Kidney epithelial cell (primary cell): ENCODE data around the gene NCAPD2. TPM values are rescaled to one million over a fixed set of nuclear protein-coding genes. Genes with fewer than 3 reads are reported as not detected.
A peak's percentile ranks its signal among the peaks of the same experiment; 100 is the strongest.
"Not testable (repeated sequence)": the region's sequence is repeated elsewhere in the genome, so short reads cannot be mapped to it uniquely, and the experiment has no call there.

ENCODE experiments used
- DNase-seq: peaks from one replicate; pipeline ENCODE4 v3.0.0-alpha.2; 2010; ENCODE audit warnings: low read depth
- H3K27me3 ChIP-seq: 2 replicates; pipeline ENCODE4 v1.6.0; 2011; ENCODE audit warnings: low read length; ENCODE audit not compliant: control insufficient read depth, insufficient read depth
- H3K36me3 ChIP-seq: 2 replicates; pipeline ENCODE4 v1.5.1; 2011; ENCODE audit warnings: low read length; ENCODE audit not compliant: control insufficient read depth, insufficient read depth
- H3K4me3 ChIP-seq: 2 replicates; pipeline ENCODE4 v1.5.1; 2011; ENCODE audit warnings: low read depth, mild to moderate bottlenecking, control low read depth, low read length
- CTCF ChIP-seq: IDR thresholded peaks from 2 replicates; pipeline ENCODE4 v1.5.1; 2011; ENCODE audit warnings: mild to moderate bottlenecking, moderate library complexity, low read length, control low read depth, inconsistent platforms; ENCODE audit not compliant: insufficient read depth, poor library complexity, severe bottlenecking
- total RNA-seq: library from RNA; depleted of rRNA; stranded (reverse); fragments of >200 nt; gene quantifications from 2 replicates; pipeline ENCODE4 v1.2.3, GENCODE V29; 2015

Gene NCAPD2
- total RNA-seq, 1 donor from 2014 or later: 62.3 TPM

GRCh38 chr12:6463858-6464257, 30.0 kb upstream of the NCAPD2 start:
- DNase-seq: no peak
- Histone ChIP-seq H3K4me3 (no peak overlapping the region), H3K27me3 (no peaks in the 10 kb centered on the region), H3K36me3 (peaks cover 2% of the 10 kb centered on the region)
- TF ChIP-seq CTCF: no peak

- no peak overlapping the region for H3K4me3 ChIP-seq
- no peak for TF ChIP-seq CTCF
- peaks cover 2% of the 10 kb centered on the region for H3K36me3 ChIP-seq
- DNase-seq: no peak
- H3K27me3 ChIP-seq: no peaks in the 10 kb centered on the region
Measured at GRCh38 chr12:6464531-6464930, 29.4 kb upstream of the NCAPD2 start.

GRCh38 chr12:6465467-6466183, 28.3 kb upstream of the NCAPD2 start:
- DNase-seq: no peak
- no peak overlapping the region for H3K4me3 ChIP-seq
- TF ChIP-seq CTCF: peak; percentile 90
- H3K36me3 ChIP-seq: peaks cover 2% of the 10 kb centered on the region
- H3K27me3 ChIP-seq: no peaks in the 10 kb centered on the region

GRCh38 chr12:6466184-6466573, 27.7 kb upstream of the NCAPD2 start:
- H3K36me3 ChIP-seq: peaks cover 2% of the 10 kb centered on the region
- DNase-seq: no peak
- no peak overlapping the region for H3K4me3 ChIP-seq
- no peaks in the 10 kb centered on the region for H3K27me3 ChIP-seq
- no peak for TF ChIP-seq CTCF

GRCh38 chr12:6466751-6467150, 27.2 kb upstream of the NCAPD2 start:
- not testable (repeated sequence) for H3K27me3 ChIP-seq

GRCh38 chr12:6467571-6468282, 26.2 kb upstream of the NCAPD2 start:
- not testable (repeated sequence) for DNase-seq, H3K36me3 ChIP-seq, H3K27me3 ChIP-seq, H3K4me3 ChIP-seq

More at GRCh38 chr12:6466751-6467150, 27.2 kb upstream of the NCAPD2 start:
- H3K4me3 ChIP-seq, H3K36me3 ChIP-seq, DNase-seq: not testable (repeated sequence)

GRCh38 chr12:6468283-6468575, 25.7 kb upstream of the NCAPD2 start:
- Histone ChIP-seq H3K27me3 (no peaks in the 10 kb centered on the region), H3K36me3 (peaks cover 2% of the 10 kb centered on the region), H3K4me3 (no peak overlapping the region)
- DNase-seq: no peak
- no peak for TF ChIP-seq CTCF
